Gastroesophageal sphincter (tissue), 3 donors: ENCODE data around the gene MKLN1.

Source experiments
- POLR2A ChIP-seq, 2 donors: fragments of 450-650 bp; IDR thresholded peaks; one replicate each; pipeline ENCODE4 v1.6.1; 2017; ENCODE audit warnings: antibody characterized with exemption in 2 of 2, mild to moderate bottlenecking in 2 of 2, moderate library complexity in 1 of 2
- TF ChIP-seq, protein P1 (sequence below), 4 experiments: fragments of 200-600 bp in 2 of 4; fragments of 450-650 bp in 2 of 4; sonication (generic) in 1 of 4; IDR thresholded peaks; one replicate each; pipeline ENCODE4 v1.5.1; 2017 to 2019; ENCODE audit warnings: antibody characterized with exemption in 4 of 4, mild to moderate bottlenecking in 2 of 4, moderate library complexity in 2 of 4

DNA sequence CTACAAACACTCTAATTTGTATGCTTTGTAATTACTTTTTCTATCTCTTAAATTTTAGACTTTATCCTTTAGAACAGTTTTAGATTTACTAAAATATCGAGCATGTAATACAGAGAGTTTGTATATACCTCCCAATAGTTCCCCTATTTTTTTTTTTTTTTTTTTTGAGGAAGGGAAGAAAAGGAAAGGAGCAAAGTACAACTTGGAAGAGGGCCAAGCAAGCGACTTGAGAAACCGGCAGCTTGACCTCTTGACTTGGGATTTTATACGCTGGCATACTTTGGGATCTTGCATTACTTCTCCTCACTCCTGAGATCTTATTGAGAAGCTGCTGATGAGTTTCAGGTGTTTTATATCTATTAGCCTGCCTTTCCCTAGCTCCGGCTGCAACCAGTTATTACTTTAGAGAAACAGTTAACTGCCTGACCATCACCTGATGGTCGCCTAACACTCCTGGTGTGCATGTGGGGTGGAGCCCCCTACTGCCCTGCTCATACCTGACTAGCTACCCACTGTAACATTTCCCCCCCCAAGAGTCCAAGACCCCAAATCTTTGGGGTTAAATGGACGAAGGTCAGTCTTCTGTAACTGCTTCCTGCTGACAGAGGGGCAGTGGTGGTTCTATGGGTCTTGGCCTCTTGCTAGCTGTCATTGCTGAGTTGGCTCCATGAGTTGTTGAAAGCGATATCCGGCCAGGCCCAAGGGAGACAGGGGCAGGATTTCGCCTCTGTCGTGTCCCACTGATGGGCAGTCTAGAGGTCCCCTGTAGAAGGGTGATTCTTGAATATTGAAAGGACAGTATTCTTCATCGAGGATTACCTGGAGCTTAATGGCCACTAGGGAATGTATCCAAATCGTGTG lies 28.5 kb downstream of the MKLN1 start:
- TF ChIP-seq, protein P1, sequence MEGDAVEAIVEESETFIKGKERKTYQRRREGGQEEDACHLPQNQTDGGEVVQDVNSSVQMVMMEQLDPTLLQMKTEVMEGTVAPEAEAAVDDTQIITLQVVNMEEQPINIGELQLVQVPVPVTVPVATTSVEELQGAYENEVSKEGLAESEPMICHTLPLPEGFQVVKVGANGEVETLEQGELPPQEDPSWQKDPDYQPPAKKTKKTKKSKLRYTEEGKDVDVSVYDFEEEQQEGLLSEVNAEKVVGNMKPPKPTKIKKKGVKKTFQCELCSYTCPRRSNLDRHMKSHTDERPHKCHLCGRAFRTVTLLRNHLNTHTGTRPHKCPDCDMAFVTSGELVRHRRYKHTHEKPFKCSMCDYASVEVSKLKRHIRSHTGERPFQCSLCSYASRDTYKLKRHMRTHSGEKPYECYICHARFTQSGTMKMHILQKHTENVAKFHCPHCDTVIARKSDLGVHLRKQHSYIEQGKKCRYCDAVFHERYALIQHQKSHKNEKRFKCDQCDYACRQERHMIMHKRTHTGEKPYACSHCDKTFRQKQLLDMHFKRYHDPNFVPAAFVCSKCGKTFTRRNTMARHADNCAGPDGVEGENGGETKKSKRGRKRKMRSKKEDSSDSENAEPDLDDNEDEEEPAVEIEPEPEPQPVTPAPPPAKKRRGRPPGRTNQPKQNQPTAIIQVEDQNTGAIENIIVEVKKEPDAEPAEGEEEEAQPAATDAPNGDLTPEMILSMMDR (IDR thresholded peaks at IDR 0.05), result no peak
- no peak for TF ChIP-seq POLR2A (IDR thresholded peaks at IDR 0.05)
